DOHH2 (cell line): ENCODE results near the gene XKR3.

Experiments
- EZH2phosphoT487 ChIP-seq: fragments of 200-600 bp; sonication (generic); IDR thresholded peaks from 2 replicates; pipeline ENCODE4 v1.6.1; 2017; ENCODE audit warnings: borderline replicate concordance, mild to moderate bottlenecking, antibody characterized with exemption, low read length, moderate library complexity, mixed read lengths
- TF ChIP-seq, protein P1 (sequence below): fragments of 200-600 bp; sonication (generic); IDR thresholded peaks from one replicate; pipeline ENCODE4 v1.5.1; 2014; ENCODE audit warnings: antibody characterized with exemption, mild to moderate bottlenecking, low read depth, low read length; ENCODE audit not compliant: poor library complexity, severe bottlenecking

DNA sequence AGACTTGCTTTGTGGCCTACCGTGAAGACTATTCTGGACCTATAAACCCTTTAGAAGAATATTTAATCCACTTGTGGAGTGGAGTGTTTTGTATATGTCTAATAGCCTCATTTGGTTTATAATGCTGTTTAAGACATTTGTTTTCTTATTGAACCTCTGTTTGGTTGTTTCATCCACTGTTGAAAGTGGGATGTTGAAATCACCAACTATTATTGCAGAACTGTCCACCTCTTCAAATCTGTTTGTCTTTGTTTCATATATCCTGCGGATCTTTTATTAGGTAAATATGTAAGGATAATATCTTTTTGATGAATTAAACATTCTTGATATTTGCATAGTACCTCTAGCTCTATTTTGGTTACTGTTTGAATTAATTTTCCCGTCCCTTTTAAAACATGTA is 49.1 kb downstream of the XKR3 start:
- TF ChIP-seq, protein P1, sequence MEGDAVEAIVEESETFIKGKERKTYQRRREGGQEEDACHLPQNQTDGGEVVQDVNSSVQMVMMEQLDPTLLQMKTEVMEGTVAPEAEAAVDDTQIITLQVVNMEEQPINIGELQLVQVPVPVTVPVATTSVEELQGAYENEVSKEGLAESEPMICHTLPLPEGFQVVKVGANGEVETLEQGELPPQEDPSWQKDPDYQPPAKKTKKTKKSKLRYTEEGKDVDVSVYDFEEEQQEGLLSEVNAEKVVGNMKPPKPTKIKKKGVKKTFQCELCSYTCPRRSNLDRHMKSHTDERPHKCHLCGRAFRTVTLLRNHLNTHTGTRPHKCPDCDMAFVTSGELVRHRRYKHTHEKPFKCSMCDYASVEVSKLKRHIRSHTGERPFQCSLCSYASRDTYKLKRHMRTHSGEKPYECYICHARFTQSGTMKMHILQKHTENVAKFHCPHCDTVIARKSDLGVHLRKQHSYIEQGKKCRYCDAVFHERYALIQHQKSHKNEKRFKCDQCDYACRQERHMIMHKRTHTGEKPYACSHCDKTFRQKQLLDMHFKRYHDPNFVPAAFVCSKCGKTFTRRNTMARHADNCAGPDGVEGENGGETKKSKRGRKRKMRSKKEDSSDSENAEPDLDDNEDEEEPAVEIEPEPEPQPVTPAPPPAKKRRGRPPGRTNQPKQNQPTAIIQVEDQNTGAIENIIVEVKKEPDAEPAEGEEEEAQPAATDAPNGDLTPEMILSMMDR, result no peak
- no peak for TF ChIP-seq EZH2phosphoT487
